HuH-7 (cell line): ENCODE results near the gene DPYSL5.

Experiments used
- DNase-seq: peaks from one replicate; pipeline ENCODE4 v3.0.0; 2011; ENCODE audit warnings: low spot score

The DPYSL5 gene

DNA sequence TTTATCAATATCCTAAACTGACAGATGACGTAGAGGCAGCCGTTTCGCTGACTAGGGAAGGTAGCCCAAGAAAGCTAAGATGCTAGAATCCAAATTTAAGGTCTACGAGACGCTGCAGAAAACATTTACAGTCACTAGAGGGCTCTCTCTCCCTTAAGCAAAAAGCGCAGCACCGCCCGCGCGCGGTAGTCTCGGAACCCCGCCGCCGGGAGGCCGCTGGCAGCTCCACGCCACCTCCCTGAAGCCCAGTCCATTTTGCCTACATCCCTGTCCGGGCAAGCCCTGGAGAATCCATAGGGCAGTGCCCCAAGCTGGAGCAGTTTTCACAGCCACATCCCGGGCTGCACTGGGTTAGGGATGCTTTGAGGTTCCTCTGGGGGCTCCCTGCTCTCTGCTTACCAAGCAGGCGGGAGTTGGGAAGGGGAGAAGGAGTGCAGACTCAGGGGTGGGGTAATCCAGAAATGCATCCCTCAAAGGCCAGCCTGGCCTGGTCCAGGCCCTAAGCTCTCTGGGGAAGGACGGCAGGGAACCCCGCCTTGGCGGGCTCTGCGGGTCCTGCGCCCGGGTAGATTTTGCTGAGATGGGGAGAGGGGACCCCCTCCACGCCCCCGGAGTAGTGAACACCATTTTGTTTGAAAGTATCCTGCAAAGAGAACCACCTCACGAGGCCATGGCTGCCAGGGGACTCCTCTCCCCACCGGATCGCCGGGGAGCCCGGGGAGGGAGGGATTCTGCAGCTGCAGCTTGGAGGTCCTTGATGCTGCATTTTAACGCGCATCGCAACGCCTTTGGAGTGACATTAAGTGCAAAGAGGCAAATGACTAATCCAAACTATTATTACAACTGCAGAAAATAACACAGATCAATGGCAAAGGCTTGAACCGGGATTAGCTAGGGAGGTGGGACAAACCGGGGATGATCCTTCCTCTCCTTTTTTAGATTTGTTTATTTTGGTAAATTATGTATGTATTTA, 1.3 kb upstream of the DPYSL5 start:
- peak; percentile 71 for DNase-seq

DNA sequence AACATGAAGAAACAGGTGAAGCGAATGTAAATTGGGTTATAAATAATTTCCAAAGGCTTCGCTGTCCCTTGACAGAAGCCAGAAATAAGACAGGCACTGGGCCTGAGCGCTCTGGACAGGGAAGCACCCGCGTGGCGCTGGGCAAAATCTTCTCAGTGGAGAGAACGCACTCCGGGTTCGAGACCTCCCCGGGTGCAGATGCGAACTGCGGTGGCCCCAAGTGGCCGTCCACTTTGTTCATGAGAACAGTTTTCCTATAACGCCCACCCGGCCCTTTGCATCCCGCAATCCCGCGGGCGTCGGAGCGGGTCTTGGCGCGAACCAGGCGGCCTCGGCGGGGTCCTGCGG, 651 bp upstream of the DPYSL5 start:
- peak; percentile 35 for DNase-seq

DNA sequence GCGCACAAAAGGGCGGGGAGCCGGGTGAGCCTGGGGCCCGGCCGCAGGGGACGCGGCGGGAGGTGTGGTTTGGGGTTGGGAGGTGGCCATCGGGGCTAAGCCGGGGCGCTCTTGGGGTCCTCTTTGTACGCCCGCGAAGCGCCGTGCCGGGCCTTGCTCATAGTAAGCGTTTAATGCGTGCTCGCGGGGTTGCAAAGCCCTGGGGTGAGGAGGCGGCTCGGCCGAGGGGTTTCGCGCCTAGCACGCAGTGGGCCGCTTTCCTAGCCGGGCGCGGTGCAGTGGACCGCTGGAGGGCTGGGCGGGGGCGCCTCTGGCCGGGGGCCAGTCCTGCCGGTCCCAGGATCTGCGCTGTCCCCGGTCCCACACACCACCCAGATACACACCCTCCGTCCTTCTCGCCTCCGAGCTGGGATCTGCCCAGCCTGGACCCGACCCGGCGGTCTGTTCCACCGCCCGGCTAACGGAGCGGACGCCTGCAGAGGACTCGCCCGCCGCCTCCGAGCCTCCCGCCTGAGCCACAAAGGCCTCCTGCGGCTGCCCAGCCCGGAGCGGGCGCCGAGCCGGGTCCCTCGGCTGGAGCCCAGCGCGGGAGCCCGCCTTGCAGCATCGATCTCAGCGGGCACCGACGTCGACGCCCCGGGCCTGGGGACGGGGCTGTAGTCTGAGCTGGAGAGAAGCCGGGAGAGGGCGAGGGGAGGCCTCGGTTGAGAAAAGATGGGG, 564 bp downstream of the DPYSL5 start:
- peak; percentile 54 for DNase-seq

DNA sequence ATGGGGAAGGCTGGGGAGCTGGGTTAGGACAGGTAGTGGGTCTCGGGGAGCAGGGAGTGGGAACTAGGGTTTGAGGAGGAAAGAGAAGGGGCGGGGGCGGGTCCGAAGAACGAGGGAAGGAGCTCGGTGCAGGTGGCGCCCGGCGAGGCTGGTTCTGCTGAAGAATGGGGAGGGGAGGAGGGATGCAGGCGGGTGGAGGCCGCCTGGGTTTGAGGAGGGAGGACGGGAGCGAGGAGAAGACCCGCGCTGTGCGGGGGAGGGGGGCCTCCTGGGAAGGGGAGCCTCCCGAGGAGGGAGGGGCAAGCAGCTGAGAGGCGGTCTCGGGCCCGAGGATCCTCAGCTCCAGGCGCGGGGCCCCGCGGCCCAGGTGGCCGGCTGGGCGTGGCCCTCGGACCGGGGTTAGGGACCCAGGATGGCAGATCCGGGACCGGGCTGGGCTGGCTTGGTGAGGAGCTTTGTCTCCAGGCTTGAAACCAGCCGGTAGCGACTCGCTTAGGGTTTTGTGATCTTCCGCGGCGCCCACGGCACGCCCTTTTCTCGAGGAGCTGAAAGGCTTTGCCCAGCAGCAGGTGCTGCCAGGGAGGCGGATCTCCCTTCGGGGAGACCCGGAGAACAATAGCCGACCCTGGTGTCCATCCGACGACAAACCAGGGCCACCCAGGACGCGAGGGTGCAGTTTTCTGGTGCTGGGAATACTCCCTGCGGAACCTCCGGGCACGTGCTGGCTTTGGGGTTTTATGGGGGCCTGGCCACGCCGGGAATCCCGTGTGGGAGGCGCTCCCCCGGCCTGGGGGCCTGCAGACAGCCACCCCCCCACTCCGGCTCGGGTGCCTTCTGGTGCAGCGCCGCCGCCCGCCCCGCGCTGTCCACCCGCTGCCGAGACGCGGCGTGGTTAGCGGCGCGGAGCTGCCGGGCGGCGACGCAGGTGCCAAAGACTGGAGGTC, 1.4 kb downstream of the DPYSL5 start:
- peak; percentile 34 for DNase-seq

DNA sequence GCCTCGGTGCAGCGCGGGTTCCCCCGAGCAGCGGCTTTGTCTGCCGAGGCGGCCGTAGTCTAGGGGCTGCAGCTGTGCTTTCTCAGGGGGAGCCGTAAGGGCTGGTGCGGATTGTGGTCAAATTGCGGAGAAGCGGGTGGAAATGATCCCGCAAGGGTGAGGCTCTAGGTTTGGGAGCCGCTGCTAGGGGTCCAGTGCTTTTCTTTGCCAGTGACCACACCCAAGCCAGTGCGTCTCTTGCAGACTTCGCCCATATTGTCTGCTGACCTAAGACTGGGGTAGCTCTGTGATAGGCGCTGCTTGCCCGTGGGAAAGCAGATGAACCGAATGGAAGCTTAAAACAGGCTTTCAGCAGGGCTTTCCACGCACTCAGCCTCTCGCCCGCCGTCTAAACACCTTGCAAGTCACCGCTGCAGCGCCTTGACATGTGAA, 2.1 kb downstream of the DPYSL5 start:
- no peak for DNase-seq

DNA sequence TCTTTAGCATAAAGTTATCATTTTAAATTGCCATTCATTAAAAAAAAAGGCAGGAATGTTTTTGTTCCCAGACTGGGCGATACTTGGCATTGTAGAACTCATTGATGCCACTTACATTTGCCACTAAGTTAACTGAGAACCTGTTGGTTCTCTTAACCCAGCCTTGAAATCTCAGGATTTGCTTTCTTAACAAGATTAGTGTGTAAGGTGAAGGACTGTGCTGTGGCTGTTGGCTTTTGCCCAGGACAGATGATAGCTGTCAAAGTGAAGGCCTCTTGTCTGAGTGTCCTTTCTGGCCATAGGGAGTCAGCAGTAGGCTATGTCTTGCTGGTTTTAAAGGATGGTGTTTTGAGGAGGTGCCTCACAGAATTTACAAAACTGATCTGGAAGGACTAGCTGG, 2.6 kb downstream of the DPYSL5 start:
- no peak for DNase-seq

DNA sequence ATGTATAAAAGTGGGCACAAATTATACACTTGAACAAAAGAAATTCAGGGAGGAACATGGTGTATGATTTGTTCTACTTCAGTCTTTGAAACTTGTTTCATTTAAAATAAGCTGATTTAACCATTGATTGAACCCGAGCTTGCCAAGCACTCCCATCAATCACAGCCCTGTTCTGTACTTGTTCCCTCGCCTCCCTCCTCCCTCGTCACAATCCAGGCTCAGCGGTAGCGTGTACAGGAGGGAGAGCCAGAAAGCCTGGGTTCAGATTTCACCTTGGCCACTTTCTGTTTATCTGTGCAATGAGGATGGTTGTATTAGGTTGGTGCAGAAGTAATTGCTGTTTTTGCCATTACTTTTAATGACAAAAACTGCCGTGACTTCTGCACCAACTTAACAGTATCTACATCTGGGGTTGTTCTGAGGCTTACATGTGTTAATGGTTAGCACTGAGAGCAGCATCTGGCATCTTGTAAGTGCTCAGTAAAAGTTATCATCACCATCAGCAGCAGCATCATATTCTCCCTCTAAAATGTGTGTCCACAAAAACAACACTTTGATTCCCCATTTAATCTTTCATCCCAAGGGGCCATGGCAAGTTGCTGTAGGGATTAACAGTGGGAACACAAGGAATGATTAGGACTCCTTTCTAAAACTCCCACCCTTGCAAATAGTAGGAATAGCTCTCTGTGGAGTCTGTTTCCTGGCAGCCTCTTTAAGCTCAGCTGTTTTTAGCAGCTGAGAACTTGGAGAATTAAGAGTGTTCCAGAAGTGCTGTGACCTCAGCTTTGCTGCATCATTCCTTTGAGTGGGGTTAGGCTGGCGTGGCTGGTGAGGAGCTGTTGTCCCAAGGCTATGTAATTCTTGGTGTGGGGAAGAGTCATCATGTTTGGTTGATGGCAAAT, 4.7 kb downstream of the DPYSL5 start:
- DNase-seq, result no peak

DNA sequence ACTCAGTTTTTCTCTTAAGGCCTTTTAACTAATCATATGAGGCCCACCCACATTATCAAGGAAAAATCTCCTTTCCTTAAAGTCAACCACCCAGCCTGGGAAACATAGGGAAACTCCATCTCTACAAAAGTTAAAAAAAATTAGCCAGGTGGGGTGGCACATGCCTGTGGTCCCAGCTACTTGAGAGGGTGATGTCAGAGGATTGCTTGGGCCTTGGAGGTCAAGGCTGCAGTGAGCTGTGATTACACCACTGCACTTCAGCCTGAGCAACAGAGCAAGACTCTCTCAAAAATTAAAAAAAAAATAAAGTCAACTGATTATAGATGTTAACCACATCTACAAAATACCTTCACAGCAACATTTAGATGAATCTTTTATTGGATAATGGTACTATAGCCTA, 5.8 kb downstream of the DPYSL5 start:
- no peak for DNase-seq

DNA sequence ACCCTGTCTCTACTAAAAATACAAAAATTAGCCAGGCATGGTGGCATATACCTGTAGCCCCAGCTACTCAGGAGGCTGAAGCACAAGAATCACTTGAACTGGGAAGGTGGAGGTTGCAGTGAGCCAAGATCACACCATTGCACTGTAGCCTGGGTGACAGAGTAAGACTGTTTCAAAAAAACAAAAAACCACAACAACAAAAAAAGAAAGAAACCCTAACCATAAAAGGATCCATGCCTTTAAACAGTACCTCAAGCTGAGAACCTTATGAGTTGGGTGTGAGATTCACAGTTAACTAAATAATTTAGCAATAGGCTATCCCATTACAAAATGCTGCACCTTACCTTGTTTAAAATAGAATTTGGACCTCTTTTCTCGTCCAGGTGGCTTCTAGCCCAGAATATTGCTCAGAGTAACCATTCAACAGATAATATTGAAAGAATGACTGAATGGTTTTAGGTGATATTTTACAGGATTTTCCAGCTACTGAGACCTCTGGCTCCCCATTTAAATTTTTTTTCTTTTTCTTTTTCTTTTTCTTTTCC, 6.4 kb downstream of the DPYSL5 start:
- no peak for DNase-seq

DNA sequence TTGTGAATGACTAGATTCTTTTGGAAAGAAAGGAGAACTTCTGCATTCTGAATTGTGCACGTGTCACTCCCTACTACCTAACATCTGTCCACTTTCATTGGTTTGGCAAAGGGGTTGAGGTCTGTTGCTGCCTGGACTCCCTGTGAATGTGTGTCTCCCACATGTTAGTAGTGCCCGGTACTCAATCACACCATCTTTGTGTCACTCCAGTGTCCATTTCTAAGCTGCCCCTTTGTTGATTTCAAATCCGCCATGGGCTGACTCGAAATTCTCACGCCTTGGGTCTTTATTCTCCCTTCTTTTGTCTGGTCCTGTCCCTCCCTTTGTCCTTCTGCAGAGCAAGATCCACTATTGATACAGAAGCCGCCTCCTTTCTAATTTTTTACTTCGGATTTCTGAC, 7.5 kb downstream of the DPYSL5 start:
- no peak for DNase-seq

DNA sequence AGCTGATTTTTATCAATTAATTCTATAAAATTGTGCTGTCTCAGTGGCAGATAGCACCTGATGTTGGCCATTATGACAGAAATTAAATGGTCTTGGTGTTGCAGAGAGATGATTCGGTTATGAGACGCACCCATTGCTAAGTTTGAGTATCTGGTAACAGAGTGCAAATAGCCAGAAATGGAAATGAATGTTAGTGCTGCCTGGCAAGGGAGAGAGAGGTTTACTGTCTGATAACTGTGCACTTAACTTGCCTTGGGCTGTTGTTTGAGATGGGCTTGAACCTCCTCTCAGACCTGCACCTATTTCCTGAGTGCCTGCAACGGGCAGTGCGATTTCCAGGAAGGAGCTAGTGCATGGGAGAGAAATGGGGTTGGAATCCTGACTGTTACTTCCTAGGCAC, 11.7 kb downstream of the DPYSL5 start:
- DNase-seq, result no peak

DNA sequence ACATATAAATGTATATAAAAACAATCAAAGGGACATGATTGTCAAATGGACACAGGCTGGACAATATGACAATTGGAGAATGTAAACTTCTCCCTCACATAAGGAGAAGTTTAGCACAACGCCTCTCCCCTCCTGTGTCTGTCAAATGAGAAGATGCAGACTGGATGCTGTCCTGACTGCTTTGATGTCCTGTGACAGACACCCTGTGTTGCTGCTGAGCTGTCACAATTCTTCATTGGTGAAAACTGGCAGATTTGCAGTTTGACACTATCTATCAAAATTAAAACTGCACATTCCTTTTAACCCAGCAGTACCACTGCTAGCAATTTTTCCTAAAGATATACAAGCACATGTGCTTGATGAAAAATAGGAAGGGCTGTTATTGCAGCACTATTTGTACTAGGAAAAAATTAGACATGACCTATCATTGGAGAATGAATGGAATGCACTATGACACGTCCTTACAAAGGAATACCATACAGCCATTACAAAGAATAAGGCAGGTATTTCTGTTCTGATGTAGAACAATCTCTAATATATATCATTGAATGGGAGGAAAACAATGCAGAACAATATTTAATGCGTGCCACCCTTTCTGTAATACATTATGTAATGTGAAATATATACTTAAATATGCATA, 12.4 kb downstream of the DPYSL5 start:
- no peak for DNase-seq

DNA sequence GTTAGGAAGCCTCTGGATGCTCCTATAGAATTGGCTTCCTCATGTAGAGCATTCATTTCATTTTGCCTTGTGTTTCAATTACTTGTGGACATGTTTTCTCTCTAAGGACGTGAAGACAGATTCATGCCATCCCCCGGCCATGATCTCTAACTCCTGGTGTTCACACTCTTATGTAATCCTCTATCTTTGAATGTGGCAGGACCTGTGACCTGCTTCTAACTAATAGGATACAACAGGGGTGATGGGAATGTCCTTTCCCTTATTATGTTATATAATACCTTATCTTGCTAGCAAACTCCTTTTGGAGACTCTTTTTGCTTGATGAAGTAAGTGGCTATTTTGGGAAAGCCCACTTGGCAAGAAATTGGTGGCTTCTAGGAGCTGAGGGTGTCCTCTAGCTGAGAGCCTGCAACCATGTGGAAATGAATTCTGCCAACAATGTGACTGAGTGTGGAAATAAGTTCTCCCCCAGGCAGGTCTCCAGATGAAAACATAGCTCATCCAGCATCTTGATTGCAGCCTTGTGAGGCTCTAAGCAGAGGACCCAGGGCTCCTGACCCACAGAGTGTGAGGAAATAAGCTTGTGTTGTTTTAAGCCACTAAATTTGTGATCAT, 13.8 kb downstream of the DPYSL5 start:
- DNase-seq, result no peak

DNA sequence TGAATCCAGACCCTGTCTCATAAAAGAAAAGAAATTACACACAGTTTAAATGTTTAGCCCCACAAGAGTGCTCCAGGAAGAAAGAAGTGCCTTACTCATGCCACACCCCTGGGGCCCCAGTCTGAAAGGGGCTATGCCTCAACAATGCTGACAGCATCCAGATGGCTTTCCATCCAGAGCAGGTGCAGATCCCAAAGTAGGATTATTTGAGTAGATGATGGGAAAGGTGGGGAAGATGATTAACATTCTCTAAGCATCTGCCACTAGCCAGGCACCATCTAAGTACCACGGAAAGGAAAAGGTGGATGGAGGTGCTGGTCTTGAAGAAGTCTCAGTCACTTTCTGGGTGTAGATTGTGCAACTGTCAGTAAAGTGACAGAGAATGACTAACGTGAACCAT, 16.3 kb downstream of the DPYSL5 start:
- no peak for DNase-seq

DNA sequence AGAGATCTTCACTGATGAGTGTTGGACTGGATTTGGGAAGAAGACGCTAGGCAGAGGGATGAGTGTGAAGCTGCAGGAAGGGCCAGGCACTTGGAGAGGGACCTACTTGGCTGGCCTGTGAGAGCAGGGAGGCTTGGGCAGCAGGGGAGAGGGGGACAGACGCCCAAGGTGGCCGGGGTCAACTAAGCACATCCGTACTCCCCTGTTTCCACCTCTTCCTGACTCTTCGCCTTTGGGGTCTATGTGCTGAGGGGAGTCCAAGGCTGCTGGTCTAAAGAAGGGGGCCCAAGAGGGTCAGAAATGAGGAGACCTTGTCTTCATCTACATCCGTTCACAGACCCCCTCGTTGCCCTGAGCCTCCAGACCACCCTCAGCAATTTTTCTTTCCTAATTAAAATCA, 16.7 kb downstream of the DPYSL5 start:
- DNase-seq, result no peak

DNA sequence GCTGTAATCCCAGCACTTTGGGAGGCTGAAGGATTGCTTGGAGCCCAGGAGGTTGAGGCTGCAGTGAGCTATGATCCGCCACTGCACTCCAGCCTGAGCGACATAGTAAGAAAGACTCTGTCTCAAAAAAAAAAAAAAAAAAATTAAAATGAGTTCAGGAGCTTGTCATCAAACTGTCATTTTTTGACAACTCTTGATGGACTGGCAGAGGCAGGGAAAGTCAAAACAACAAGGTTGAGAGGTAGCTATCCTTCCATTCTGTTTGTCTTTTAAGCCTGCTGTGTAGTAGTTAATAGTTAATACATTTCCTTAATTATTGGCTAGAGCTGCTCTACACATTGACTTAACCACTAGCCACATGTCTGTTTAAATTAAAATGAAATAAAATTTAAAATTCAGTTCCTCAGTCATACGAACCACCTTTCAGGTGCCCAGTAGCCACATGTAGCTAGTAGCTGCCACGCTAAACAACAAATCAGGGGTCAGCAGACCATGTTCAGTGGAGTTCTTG, 22.7 kb downstream of the DPYSL5 start:
- DNase-seq, result no peak

DNA sequence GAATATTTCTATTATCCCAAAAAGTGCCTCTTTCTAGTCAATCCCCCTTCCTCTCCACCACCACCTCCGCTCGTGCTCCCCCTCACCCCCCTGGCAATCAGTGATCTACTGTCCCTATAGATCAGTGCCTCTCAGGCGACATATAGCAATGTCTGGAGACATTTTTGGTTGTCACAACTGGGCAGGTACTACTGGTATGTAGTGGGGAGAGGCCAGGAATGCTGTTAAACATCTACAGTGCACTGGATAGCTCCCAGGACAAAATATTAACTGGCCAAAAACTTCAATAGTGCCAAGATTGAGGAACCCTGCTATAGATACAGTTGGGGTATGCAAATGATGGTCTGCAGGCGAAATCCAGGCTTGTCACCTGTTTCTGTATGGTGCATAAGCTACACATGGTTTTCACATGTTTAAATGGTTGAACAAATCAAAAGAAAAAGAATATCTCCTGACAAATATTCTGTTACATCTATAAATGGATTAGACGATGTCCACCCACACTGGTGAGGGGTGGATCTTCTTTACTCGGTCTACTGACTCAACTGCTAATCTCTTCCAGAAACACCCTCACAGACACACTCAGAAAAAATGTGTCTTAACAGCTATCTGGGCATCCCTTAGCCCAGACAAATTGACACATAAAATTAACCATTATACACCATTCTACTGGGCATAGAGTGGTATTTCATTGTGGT, 25.5 kb downstream of the DPYSL5 start:
- no peak for DNase-seq

DNA sequence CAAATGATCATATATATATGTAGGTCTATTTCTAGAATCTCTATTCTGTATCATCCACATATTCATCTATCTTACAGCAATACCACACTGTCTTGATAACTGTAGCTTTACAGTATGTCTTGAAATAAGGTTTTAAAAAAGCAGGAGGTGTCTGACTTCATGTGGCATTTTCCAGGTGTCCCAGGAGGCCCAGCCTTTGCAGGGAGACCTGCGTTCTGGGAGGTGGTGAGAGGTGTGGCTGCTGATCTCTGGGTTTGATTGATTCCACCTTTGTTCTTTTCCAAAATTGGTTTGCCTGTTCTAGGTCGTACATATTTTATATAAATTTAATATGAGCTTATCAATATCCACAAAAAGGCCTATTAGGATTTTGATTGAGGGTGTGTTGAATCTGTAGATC, 26.6 kb downstream of the DPYSL5 start:
- DNase-seq, result no peak

DNA sequence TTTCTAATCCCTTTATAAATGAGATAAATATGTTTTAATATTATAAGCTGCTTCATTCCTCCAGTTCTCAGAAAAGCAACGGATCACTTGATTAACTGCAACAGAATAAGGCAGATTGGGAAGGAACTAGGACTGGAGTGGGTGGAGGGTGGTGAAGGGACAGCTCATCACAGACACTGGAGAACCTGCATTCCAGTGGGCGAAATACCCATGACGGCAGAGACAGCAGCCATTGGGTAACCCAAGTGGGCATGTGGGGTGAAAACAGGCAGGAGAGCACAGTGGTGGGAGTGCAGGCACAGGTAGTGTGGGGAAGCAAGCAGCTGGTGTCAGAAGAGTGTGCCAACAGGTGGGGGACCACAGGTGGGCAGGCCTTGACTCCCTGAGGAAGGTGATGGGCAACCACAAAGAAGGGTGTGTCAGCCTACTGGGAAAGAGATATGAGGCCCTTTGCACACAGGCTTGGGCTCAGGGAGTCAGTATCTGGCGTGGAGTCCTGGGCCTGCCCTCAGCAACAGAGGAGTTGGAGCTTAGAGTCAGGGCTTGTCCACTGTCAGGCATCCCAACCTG, 27.2 kb downstream of the DPYSL5 start:
- no peak for DNase-seq
